Head of caudate nucleus (tissue), 42 donors: ENCODE measurements around the gene ITSN1.

Source experiments
- DNase-seq, 42 donors: peaks; one replicate each; pipeline versions ENCODE4 v3.0.0 to v3.0.0-alpha.2; 2020 to 2021; ENCODE audit warnings: mixed read lengths in 7 of 42
- intact Hi-C: fragments of 100-400 bp; cut with DNase I; formaldehyde crosslinking; loops from one replicate; pipeline ENCODE4 v1.15.0; 2022

The ITSN1 gene

DNA sequence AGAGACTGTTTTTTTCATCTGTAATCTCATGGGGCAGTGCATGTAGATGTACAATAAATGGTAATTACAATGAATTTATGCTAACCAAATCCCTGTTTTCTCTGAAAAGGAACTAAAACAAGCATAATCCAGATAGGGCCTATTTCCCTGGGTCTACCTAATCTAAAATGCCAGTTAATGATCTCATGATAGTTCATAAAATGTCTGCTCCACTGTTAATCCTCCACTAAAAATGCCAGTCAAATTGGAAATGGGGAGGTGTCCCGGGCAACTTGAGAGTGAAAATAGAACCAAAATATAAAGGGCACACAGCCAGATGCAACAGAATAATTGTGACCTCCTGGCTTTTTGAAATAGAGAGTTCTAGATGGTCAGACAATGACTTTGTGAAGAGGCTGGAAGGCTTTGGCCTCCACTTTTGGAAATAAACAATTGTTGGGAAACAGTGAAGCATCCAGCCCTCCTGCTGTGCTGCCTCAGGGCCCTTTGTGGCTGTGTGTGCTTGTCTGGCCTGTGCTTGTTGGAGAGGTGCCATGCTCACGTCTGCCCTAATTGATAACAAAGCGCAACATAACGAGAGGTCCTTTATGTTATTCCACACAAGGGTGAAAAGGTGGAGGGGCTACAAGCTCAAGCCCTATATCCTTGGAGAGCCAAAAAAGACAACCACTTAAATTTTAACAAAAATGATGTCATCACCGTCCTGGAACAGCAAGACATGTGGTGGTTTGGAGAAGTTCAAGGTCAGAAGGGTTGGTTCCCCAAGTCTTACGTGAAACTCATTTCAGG is 175.6 kb downstream of the ITSN1 start:
- no peak for DNase-seq
- intact Hi-C loops = no loop called here

GRCh38 chr21:33820230-33820770 is 178.0 kb downstream of the ITSN1 start:
- intact Hi-C loops = no loop called here
- DNase-seq = no peak

GRCh38 chr21:33820798-33821197 is 178.5 kb downstream of the ITSN1 start:
- DNase-seq = no peak
- intact Hi-C loops = no loop called here

GRCh38 chr21:33821503-33822322 is 179.4 kb downstream of the ITSN1 start:
- peak in 1 of 42 donors; percentile 49 for DNase-seq
- intact Hi-C loops = no loop called here

DNA sequence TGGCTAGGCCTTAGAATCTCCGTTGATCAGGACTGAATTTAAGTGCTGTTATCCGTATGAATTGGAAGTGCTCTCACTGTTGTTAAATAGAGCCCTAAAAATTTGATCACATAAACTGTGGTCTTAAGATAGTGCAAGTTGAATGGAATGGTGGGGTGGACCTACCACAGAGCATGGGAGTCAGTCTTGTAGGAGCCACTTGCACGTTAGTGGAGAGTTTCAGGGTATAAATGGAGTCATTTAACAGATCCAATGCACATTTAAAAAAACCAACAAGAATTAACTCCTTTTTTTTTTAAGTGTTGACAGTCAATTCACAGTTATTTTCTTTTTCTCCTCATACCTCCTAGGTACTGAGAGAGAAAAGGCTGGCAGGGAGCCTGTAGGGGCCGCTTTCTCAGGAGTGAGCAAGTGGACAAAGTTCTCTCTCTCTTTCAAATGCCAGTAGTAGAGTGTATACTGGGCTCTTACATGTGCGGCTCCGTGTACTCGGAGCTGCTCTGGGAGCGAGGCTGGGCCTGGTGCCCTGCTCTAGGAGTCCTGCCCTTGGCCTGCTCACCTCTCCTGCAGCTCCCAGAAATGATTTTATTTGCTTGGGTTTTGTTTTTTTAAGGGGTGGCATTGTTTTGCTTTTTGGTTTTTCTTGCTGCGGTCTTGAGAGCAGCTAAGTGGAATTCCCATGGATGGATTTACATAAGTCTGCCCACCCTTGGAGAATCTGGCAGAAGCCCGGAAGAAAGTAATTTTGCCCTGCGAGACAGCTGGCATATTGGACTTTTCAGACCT is 182.0 kb downstream of the ITSN1 start:
- DNase-seq = no peak
- intact Hi-C loops = no loop called here

- no peak for DNase-seq
- intact Hi-C loops = no loop called here
Measured at GRCh38 chr21:33825419-33825818, 183.1 kb downstream of the ITSN1 start.

GRCh38 chr21:33825915-33826314 is 183.6 kb downstream of the ITSN1 start:
- no peak for DNase-seq

DNA sequence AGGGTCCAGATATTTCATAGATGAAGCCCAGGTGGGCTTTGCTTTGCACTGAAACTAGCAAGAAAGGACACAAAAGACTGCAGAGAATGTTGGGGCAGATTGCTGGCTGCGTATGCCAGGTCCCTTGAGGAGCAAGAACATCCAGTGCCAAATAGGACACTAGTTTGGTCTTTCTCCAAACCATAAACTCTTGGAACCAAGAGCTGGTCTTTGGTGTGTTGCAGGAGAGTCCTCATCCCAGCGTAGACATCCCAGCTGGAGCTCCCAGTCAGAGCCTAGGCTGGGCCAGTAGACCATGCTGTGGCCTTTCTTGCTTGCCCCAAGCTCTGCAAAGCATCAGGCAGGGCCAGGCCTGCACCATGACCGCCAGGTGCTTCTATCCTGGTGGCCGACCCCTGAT is 185.8 kb downstream of the ITSN1 start:
- intact Hi-C loops = no loop called here
- no peak for DNase-seq

More at GRCh38 chr21:33825915-33826314, 183.6 kb downstream of the ITSN1 start:
- intact Hi-C loops = no loop called here

DNA sequence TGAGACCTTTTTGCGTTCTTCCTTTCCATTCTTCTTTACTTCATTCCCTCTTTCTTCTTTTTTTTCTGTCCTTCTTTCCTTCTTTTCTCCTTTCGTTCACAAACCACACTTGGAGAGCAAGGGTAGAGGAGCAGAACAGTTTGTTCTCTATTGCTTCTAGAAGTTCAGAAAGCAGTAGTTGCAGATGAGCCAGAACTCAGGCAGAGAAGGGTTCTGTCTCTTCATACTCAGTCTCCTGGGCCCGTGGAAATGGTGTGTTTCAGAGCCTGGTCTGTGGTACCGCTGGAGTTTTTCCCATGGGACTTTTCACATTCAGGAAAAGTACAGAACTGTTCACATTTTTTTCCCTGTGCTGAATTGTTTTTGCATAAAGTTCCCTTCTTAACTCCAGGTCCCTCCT is 186.3 kb downstream of the ITSN1 start:
- intact Hi-C loops = no loop called here
- no peak for DNase-seq

- no peak for DNase-seq
- intact Hi-C loops = no loop called here
Measured at GRCh38 chr21:33829844-33830243, 187.5 kb downstream of the ITSN1 start.

GRCh38 chr21:33831962-33832659 is 189.8 kb downstream of the ITSN1 start:
- intact Hi-C loops = no loop called here
- DNase-seq = no peak

GRCh38 chr21:33834801-33835500 is 192.7 kb downstream of the ITSN1 start:
- DNase-seq = no peak
- intact Hi-C loops = no loop called here

GRCh38 chr21:33835920-33836319 is 193.6 kb downstream of the ITSN1 start:
- no peak for DNase-seq
- intact Hi-C loops = no loop called here

GRCh38 chr21:33836408-33836807 is 194.1 kb downstream of the ITSN1 start:
- intact Hi-C loops = no loop called here

GRCh38 chr21:33839167-33839716 is 196.9 kb downstream of the ITSN1 start:
- intact Hi-C loops = no loop called here
- peak in 1 of 42 donors; percentile 13 for DNase-seq

More at GRCh38 chr21:33836408-33836807, 194.1 kb downstream of the ITSN1 start:
- DNase-seq = peak in 1 of 42 donors; percentile 25

GRCh38 chr21:33839806-33840205 is 197.5 kb downstream of the ITSN1 start:
- peak in 1 of 42 donors; percentile 21 for DNase-seq
- intact Hi-C loops = no loop called here

DNA sequence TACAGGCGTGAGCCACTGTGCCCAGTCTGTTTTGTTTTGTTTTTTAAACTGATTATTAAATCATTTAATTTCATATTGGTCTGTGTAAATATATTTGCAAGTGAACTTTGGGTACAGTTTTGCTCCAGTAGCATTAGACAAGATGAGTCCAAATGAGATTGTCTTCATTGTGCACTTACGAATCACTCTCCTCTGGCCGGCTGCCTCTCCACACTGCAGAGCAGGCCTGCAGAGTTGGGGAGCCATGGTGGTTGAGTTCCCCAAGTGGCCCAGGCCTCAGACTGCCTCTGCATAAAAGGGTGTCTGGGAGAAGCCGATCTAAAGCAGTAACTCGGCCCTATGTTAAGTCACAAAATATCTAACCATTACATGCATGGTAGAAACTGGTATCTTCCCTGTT is 198.5 kb downstream of the ITSN1 start:
- intact Hi-C loops = no loop called here
- no peak for DNase-seq

GRCh38 chr21:33841561-33841960 is 199.3 kb downstream of the ITSN1 start:
- no peak for DNase-seq
- intact Hi-C loops = no loop called here
